K562 treated with DMSO at 1 percent for 48 hours (cell line): ENCODE results near the gene PPFIBP1. TPM values are rescaled to one million over a fixed set of nuclear protein-coding genes. Genes with fewer than 3 reads are reported as not detected.

Source experiments
- total RNA-seq: library from RNA; unstranded; fragments of 300-600 nt; gene quantifications from 2 replicates; pipeline ENCODE4 v1.2.3, GENCODE V29; 2022; ENCODE audit warnings: low replicate concordance; ENCODE audit errors: extremely low read depth

PPFIBP1 gene
- total RNA-seq: not detected in 2 replicates

GRCh38 chr12:27523642-27524493 is at the start of gene PPFIBP1:
Gene PPFIBP1 (plus strand): TSS chr12:27524206. CDS start chr12:27633397, 109,191 bp downstream.

GRCh38 chr12:27696293-27696652 is 172.3 kb downstream of the PPFIBP1 start, which contains the start of gene REP15:
Gene REP15 (plus strand): TSS chr12:27696447. CDS start chr12:27696563, 116 bp downstream.

GRCh38 chr12:27710592-27711316 is 186.7 kb downstream of the PPFIBP1 start, which contains the start of gene MRPS35:
Gene MRPS35 (plus strand): TSS chr12:27710832. CDS start chr12:27710844, 12 bp downstream.

Other genes starting within 250 kb of the PPFIBP1 start
- gene BMAL2, start 191.4 kb upstream of the PPFIBP1 start, total RNA-seq: not detected in 2 replicates
- gene SMCO2, start 77.5 kb upstream of the PPFIBP1 start, total RNA-seq: not detected in 2 replicates
- not detected in 2 replicates for gene REP15, start 172.2 kb downstream of the PPFIBP1 start, total RNA-seq
- not detected in 2 replicates for gene MRPS35, start 186.6 kb downstream of the PPFIBP1 start, total RNA-seq